Stimulated activated CD4-positive, alpha-beta T cell treated with anti-CD3 and anti-CD28 coated beads, Interleukin-15, amount 100 ng/mL, for 48 hours (primary cell): ENCODE data around the gene PANX1.
A peak's percentile ranks its signal among the peaks of the same experiment; 100 is the strongest.

Experiments
- DNase-seq, 2 donors: peaks; one replicate each; pipeline ENCODE4 v3.0.0-alpha.2; 2020; ENCODE audit warnings: low read depth in 2 of 2

The PANX1 gene

GRCh38 chr11:94129512-94130297, 1.1 kb downstream of the PANX1 start:
- DNase-seq = no peak

GRCh38 chr11:94130298-94131046, 1.8 kb downstream of the PANX1 start:
- no peak for DNase-seq

- no peak for DNase-seq
Observed at GRCh38 chr11:94131047-94131717, 2.5 kb downstream of the PANX1 start.

GRCh38 chr11:94131718-94132115, 3.1 kb downstream of the PANX1 start:
- DNase-seq = no peak

- DNase-seq = no peak
Observed at GRCh38 chr11:94132152-94132558, 3.5 kb downstream of the PANX1 start.

DNA sequence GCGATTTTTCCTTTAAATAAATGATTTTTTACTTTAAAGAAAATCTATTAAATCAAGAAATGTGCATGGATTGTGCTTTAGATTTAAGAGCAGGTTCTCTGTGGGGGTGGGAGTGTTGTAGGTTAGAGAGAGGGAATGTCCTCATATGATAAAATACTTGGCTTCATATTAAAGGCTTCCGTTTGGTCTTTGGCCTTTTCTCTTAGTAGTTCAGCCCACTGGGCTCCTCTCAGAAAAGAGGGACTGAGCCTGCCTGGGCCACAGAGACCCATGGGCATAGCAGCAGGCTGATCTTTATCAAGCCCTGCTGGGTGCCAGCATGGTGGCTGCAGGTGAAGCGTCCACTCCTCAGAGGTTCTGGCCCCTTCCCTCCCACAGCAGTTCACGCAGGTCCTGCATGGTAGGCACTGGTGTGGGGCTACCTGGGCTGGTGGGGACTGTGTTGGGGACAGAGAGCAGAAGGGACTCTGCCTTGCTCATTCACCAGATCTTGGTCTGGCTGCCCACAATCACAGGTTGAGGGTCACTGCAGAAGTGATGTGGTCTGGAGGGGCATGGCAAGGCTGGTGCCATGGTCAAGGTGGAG, 4.3 kb downstream of the PANX1 start:
- DNase-seq = no peak

DNA sequence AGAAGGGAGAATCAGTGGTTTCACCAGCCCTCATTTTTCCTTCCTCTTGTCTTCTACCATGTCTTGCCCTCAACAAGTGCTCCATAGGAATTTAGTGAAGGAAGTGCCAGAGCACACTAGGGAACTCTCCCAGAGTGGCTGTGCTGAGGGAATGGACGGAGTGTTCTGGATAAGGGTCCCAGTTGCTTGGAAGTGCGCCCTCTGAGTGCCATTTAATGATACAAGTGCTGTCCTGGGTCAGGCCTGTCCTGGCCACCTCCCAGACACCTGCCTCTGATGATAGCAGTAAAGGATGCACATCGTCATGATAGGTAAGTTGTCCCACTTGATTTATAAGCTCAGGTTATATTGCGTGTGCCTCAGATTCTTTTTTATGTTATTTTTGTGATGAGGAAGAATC, 5.1 kb downstream of the PANX1 start:
- no peak for DNase-seq

DNA sequence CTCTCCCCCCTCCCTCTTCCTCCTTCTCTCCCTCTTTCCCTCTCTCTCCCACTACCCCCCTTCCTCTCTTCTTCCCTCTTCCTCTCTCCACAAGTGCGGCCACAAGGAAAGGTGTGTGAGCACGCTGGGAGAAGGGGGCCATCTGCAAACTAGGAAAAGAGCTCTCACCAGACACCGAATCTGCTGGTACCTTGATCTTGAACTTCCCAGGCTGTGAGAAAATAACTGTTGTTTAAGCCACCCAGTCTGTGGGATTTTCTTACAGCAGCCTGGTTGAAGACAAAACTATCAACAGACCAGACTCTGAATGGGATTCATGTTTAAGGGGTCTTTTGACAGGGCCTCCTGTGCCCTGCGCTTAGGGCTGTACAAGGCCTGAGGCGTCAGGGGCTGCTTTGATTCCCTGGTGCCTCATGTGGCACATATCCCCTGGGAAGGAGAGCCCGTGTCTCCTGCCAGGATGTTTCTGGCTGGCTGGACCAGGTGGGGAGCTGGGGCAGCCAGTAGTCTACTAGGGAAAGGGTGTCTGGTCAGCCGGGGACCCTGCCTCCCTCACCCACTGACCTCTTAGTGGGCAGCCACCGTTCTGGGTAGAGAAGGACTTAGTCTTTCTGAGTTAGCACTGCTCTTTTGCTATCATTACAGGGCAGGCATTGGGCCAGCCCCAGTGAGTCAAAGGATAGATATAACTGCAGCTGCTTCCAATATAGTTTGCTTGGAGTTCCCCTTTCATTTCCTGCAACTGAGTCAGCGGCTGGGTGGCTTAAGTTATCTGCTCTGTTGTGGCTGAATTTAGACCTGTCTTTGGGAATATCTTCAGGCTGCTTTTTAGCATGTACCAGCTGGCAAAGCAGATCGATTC, 6.2 kb downstream of the PANX1 start:
- peak in 1 of 2 donors; percentile 36 for DNase-seq

- no peak for DNase-seq
Observed at GRCh38 chr11:94139416-94139815, 10.8 kb downstream of the PANX1 start.

- DNase-seq = no peak
Observed at GRCh38 chr11:94140154-94140655, 11.6 kb downstream of the PANX1 start.

GRCh38 chr11:94141511-94142307, 13.1 kb downstream of the PANX1 start:
- DNase-seq = no peak

DNA sequence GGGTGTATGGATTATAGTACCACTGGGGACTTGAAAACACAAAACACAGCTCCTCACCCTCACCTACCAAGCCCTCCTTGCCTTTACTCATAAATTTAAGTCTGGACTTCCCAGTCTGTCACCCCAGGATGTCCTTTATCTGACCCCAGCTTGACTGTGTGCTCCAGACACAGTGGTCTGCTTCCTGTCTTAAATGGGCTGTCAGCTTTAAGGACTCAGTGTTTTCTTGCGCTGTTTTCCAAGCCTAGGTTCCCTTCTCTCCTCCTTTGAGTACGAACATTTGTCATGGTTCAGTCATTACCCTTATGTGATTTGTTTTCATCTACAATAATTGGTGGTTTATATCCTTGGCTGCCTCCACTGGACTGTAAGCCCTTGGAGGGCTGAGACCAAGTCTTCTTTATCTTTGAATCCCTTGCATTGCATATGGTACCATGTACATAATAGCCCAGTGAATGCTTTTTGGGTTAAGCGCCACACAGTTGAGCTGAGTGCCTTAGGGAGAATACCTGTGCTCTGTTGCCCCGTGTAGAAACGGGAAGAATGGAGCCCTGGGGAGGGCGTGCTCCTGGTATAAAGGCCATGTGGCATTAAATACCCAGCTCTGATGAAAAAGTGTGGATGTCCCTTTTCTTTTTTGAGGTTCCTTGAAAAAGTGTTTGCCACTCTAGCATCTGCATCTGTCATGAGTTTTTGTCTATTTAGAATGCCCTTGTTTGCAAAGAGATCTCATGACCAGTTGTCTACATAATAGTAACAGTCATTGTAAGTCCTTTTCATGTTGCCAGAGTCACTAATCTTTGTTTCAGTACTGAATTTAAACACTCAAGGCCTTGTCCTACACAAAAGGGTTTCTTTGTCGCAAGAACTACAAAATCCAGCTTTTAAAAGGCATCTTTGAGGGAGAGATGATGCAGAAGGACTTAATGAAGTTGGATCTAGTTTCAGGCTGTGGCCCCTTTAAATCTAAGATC, 14.0 kb downstream of the PANX1 start:
- DNase-seq = no peak

DNA sequence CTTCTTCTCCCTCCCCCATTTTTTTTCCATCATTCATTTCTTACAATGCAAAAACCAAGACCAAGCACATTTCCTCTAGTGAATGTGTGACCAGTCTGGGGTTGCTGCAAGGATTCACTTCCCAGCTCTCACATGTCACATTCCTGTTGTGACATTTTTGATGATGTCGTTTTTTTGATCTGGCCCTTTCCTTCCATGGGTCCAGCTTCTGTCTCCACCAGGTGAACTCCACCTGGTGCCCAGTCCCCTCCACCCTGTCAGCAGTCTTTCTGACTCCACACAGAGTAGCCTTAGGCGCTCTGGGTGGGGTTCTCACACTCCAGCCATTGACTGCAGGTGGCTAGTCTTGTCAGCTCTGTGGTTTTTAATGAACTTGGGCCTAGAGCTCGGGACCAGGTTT, 15.6 kb downstream of the PANX1 start:
- DNase-seq = no peak

DNA sequence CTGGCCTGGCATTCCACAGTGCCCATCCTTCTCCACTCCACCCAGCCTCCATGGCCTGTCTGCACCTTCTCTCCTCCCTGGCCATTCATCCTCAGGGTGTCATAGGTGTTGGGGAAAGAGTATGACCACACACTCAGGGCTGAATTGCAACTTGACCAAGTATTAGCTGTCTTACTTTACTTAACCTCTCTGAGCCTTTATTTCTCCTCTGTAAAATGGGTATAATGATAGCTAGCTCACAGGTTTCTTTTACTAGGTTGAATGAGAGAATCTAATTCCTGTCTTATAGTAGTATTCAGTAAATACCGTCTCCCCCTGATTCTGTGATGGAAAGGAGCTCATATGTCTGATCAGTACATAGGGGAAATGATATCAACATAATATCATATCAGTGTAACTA, 16.0 kb downstream of the PANX1 start:
- DNase-seq = no peak

- DNase-seq = no peak
Observed at GRCh38 chr11:94145431-94145830, 16.8 kb downstream of the PANX1 start.

DNA sequence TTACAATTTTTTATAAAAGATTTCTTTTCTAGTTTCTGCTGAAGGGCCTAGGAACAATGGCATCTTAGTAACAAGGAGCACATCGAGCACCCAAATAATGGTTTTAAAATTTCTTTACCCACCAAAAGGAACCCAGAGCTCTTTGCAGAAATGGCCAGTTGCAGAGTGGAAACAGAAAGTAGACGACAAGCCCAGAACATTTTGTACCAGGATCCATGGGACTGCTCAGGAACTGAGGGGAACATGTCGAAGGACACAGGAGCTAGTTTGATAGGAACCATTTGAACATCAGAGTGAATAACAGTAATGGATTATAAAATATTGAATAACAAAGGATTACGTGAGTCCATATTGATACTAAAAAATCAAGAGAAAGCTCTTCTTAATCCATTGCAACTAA, 17.3 kb downstream of the PANX1 start:
- DNase-seq = no peak

- DNase-seq = no peak
Observed at GRCh38 chr11:94147433-94147845, 18.8 kb downstream of the PANX1 start.

DNA sequence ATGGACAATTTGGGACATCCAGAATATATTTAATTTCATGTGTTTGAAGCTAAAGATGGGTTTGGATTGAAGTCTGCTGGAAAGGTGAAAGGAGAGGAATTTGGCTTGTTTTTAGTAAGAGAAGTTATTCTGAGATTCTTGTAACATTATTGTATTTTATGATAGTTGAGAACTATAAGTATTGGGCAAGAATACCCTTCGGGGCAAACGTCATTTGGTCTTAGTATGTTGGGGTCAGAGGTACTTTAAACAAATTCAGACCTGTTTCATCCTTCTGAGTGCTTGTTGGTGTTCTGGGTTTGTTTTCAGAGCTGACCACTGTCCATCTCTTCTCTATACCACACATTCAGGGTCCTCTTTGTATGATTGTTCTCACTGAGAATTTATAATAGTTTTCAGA, 19.5 kb downstream of the PANX1 start:
- DNase-seq = no peak

DNA sequence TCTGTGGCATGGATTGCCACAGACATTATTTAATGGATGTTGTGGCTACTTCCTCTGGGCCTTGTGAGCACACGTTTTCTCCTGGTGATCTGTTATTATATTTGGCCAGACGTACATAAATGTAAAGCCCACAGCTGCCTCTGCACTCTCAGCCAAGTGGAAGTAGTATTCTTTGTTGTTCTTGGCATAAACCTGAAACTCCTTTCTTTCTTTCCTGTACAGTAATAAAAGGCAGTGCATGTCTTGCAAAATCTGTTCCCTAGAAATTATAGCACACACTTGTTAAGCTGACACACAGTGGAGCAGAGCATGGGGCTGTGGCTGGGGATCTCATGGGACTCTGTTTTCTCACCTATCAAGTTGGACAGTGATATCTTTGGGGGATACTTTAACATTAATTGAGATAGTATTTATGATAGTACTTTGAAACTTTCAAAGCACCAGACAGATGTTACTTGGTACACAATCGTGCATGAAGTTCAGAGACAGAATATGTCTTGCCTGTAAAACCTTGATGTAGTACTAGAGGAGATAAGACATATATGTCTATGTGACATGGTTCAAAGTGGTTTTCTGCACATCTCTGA, 20.9 kb downstream of the PANX1 start:
- no peak for DNase-seq
